Gastrocnemius medialis (tissue), 4 donors: ENCODE data around the gene AADACL3.
"Not testable (repeated sequence)": the region's sequence is repeated elsewhere in the genome, so short reads cannot be mapped to it uniquely, and the experiment has no call there.

Source experiments
- CTCF ChIP-seq, 5 experiments: fragments of 450-650 bp in 3 of 5; fragments of 200-600 bp in 2 of 5; sonication (generic) in 2 of 5; IDR thresholded peaks in 4 of 5; conservative IDR thresholded peaks in 1 of 5; 1 replicate in 4 of 5; 2 replicates in 1 of 5; pipeline ENCODE4 v1.5.1; 2016 to 2019; ENCODE audit warnings: antibody characterized with exemption in 5 of 5, mild to moderate bottlenecking in 3 of 5, moderate library complexity in 3 of 5
- POLR2A ChIP-seq, 2 donors: fragments of 450-650 bp; IDR thresholded peaks; one replicate each; pipeline ENCODE4 v1.6.1; 2017; ENCODE audit warnings: antibody characterized with exemption in 2 of 2, mild to moderate bottlenecking in 2 of 2, moderate library complexity in 2 of 2

- TF ChIP-seq CTCF (IDR thresholded peaks at IDR 0.05 in 4 of 5, conservative IDR thresholded peaks at IDR 0.05 in 1 of 5); POLR2A (IDR thresholded peaks at IDR 0.05): not testable (repeated sequence)
Observed at GRCh38 chr1:12731084-12731483, 15.2 kb downstream of the AADACL3 start.
